Activated T-cell treated with anti-CD3 and anti-CD28 coated beads, Interleukin-2, amount 50 U/mL, for 72 hours (primary cell): ENCODE results near the gene ZNF276. TPM values are rescaled to one million over a fixed set of nuclear protein-coding genes. Genes with fewer than 3 reads are reported as not detected.

Experiments used
- ATAC-seq, 2 donors: fragments of 150-1000 bp; cut with Tn5 transposase; replicated peaks in 1 of 2; 2 replicates each; pipeline ENCODE4 v1.10.0; 2021; ENCODE audit warnings: moderate library complexity in 2 of 2, mild to moderate bottlenecking in 1 of 2
- DNase-seq, 2 donors: peaks; one replicate each; pipeline ENCODE4 v3.0.0; 2021 to 2022; ENCODE audit warnings: mixed read lengths in 1 of 2
- H3K27ac Mint-ChIP-seq: one replicate; pipeline ENCODE4 v1.8.0; 2022; ENCODE audit warnings: mild to moderate bottlenecking, moderate library complexity, mixed read lengths
- H3K27me3 Mint-ChIP-seq: one replicate; pipeline ENCODE4 v1.8.0; 2022; ENCODE audit warnings: low read depth, mixed read lengths
- H3K36me3 Mint-ChIP-seq, 2 donors: one replicate each; pipeline ENCODE4 v1.8.0; 2022; ENCODE audit warnings: mixed read lengths in 2 of 2, mild to moderate bottlenecking in 1 of 2; ENCODE audit not compliant: insufficient read depth in 2 of 2
- H3K4me1 Mint-ChIP-seq: one replicate; pipeline ENCODE4 v1.8.0; 2022; ENCODE audit warnings: low read depth, mixed read lengths
- H3K4me3 Mint-ChIP-seq, 2 donors: one replicate each; pipeline ENCODE4 v1.8.0; 2022; ENCODE audit warnings: mild to moderate bottlenecking in 2 of 2, mixed read lengths in 2 of 2, moderate library complexity in 2 of 2
- H3K9me3 Mint-ChIP-seq, 2 donors: one replicate each; pipeline ENCODE4 v1.8.0; 2022; ENCODE audit warnings: mixed read lengths in 2 of 2
- total RNA-seq, 2 donors: library from RNA; stranded (reverse); gene quantifications; one replicate each; pipeline ENCODE4 v1.2.3, GENCODE V29; 2022

ZNF276 gene
- total RNA-seq, 2 donors from 2014 or later = 27.1 to 31.1 TPM

- H3K4me1 Mint-ChIP-seq = peaks cover 37% of the 10 kb centered on the region
- H3K27me3 Mint-ChIP-seq = no peaks in the 10 kb centered on the region
- DNase-seq = no peak
- H3K36me3 Mint-ChIP-seq = peaks cover 0 to 13% of the 10 kb centered on the region in 2 donors
- no peaks in the 10 kb centered on the region for H3K9me3 Mint-ChIP-seq
- H3K27ac Mint-ChIP-seq = no peak overlapping the region
- no peak overlapping the region for H3K4me3 Mint-ChIP-seq
- ATAC-seq = no peak
Observed at GRCh38 chr16:89727406-89728120, 6.2 kb downstream of the ZNF276 start.

- H3K27me3 Mint-ChIP-seq = no peaks in the 10 kb centered on the region
- H3K4me3 Mint-ChIP-seq = no peak overlapping the region
- H3K36me3 Mint-ChIP-seq = peaks cover 2 to 10% of the 10 kb centered on the region in 2 donors
- DNase-seq (no peak), ATAC-seq (no peak)
- H3K9me3 Mint-ChIP-seq = no peaks in the 10 kb centered on the region
- H3K27ac Mint-ChIP-seq = no peak overlapping the region
- H3K4me1 Mint-ChIP-seq = peaks cover 21% of the 10 kb centered on the region
Observed at GRCh38 chr16:89729293-89729692, 8.0 kb downstream of the ZNF276 start.

- no peak for DNase-seq
- Mint-ChIP-seq H3K36me3 (peaks cover 5 to 15% of the 10 kb centered on the region in 2 donors), H3K4me1 (peaks cover 19% of the 10 kb centered on the region), H3K4me3 (no peak overlapping the region), H3K27ac (no peak overlapping the region), H3K9me3 (no peaks in the 10 kb centered on the region), H3K27me3 (no peaks in the 10 kb centered on the region)
- ATAC-seq = no peak
Observed at GRCh38 chr16:89729863-89730593, 8.7 kb downstream of the ZNF276 start.

GRCh38 chr16:89730610-89731234 is 9.4 kb downstream of the ZNF276 start:
- ATAC-seq = no peak
- H3K4me1 Mint-ChIP-seq = peaks cover 19% of the 10 kb centered on the region
- H3K36me3 Mint-ChIP-seq = peaks cover 6 to 19% of the 10 kb centered on the region in 2 donors

GRCh38 chr16:89732142-89732917 is 11.0 kb downstream of the ZNF276 start:
- Mint-ChIP-seq H3K27me3 (no peaks in the 10 kb centered on the region), H3K36me3 (peaks cover 9 to 21% of the 10 kb centered on the region in 2 donors), H3K9me3 (no peaks in the 10 kb centered on the region), H3K4me3 (no peak overlapping the region), H3K27ac (peak overlapping the region; percentile 62), H3K4me1 (peaks cover 22% of the 10 kb centered on the region)
- no peak for DNase-seq
- ATAC-seq = peak in 1 of 2 donors; percentile 16

More at GRCh38 chr16:89730610-89731234, 9.4 kb downstream of the ZNF276 start:
- Mint-ChIP-seq H3K27ac (no peak overlapping the region), H3K9me3 (no peaks in the 10 kb centered on the region), H3K27me3 (no peaks in the 10 kb centered on the region), H3K4me3 (no peak overlapping the region)
- no peak for DNase-seq

GRCh38 chr16:89732918-89733242 is 11.5 kb downstream of the ZNF276 start:
- no peak overlapping the region for H3K27ac Mint-ChIP-seq
- H3K4me3 Mint-ChIP-seq = no peak overlapping the region
- H3K27me3 Mint-ChIP-seq = no peaks in the 10 kb centered on the region
- H3K36me3 Mint-ChIP-seq = peaks cover 12 to 25% of the 10 kb centered on the region in 2 donors
- ATAC-seq (no peak), DNase-seq (no peak)
- H3K9me3 Mint-ChIP-seq = no peaks in the 10 kb centered on the region
- H3K4me1 Mint-ChIP-seq = peaks cover 26% of the 10 kb centered on the region

- Mint-ChIP-seq H3K27me3 (no peaks in the 10 kb centered on the region), H3K4me3 (no peak overlapping the region), H3K27ac (no peak overlapping the region), H3K4me1 (peaks cover 28% of the 10 kb centered on the region), H3K36me3 (peaks cover 14 to 26% of the 10 kb centered on the region in 2 donors), H3K9me3 (no peaks in the 10 kb centered on the region)
- ATAC-seq = no peak
- DNase-seq = no peak
Observed at GRCh38 chr16:89733322-89733721, 12.0 kb downstream of the ZNF276 start.

- peaks cover 28% of the 10 kb centered on the region for H3K4me1 Mint-ChIP-seq
- no peaks in the 10 kb centered on the region for H3K9me3 Mint-ChIP-seq
- H3K27me3 Mint-ChIP-seq = no peaks in the 10 kb centered on the region
- no peak overlapping the region for H3K4me3 Mint-ChIP-seq
- DNase-seq = no peak
- H3K36me3 Mint-ChIP-seq = peaks cover 14 to 30% of the 10 kb centered on the region in 2 donors
- ATAC-seq = no peak
- H3K27ac Mint-ChIP-seq = no peak overlapping the region
Observed at GRCh38 chr16:89733792-89734191, 12.5 kb downstream of the ZNF276 start.

- ATAC-seq (no peak), DNase-seq (no peak)
- no peaks in the 10 kb centered on the region for H3K27me3 Mint-ChIP-seq
- no peaks in the 10 kb centered on the region for H3K9me3 Mint-ChIP-seq
- H3K27ac Mint-ChIP-seq = peak overlapping the region; percentile 50
- H3K36me3 Mint-ChIP-seq = peaks cover 14 to 34% of the 10 kb centered on the region in 2 donors
- peaks cover 28% of the 10 kb centered on the region for H3K4me1 Mint-ChIP-seq
- H3K4me3 Mint-ChIP-seq = no peak overlapping the region
Observed at GRCh38 chr16:89736554-89736953, 15.2 kb downstream of the ZNF276 start.

- ATAC-seq = peak; percentile 47 to 52
- peaks cover 23% of the 10 kb centered on the region for H3K4me1 Mint-ChIP-seq
- H3K36me3 Mint-ChIP-seq = peaks cover 14 to 31% of the 10 kb centered on the region in 2 donors
- H3K27me3 Mint-ChIP-seq = no peaks in the 10 kb centered on the region
- no peak overlapping the region for H3K27ac Mint-ChIP-seq
- H3K9me3 Mint-ChIP-seq = no peaks in the 10 kb centered on the region
- peak in 1 of 2 donors; percentile 22 for DNase-seq
- H3K4me3 Mint-ChIP-seq = no peak overlapping the region
Observed at GRCh38 chr16:89737341-89738071, 16.2 kb downstream of the ZNF276 start.

- H3K4me3 Mint-ChIP-seq = no peak overlapping the region
- DNase-seq (no peak), ATAC-seq (peak in 1 of 2 donors; percentile 4)
- H3K27me3 Mint-ChIP-seq = no peaks in the 10 kb centered on the region
- peaks cover 14 to 28% of the 10 kb centered on the region in 2 donors for H3K36me3 Mint-ChIP-seq
- peaks cover 23% of the 10 kb centered on the region for H3K4me1 Mint-ChIP-seq
- no peak overlapping the region for H3K27ac Mint-ChIP-seq
- no peaks in the 10 kb centered on the region for H3K9me3 Mint-ChIP-seq
Observed at GRCh38 chr16:89738072-89738377, 16.7 kb downstream of the ZNF276 start.

GRCh38 chr16:89738538-89739317 is 17.4 kb downstream of the ZNF276 start:
- DNase-seq = no peak
- H3K9me3 Mint-ChIP-seq = no peaks in the 10 kb centered on the region
- H3K4me1 Mint-ChIP-seq = peaks cover 28% of the 10 kb centered on the region
- H3K4me3 Mint-ChIP-seq = no peak overlapping the region
- peaks cover 12 to 26% of the 10 kb centered on the region in 2 donors for H3K36me3 Mint-ChIP-seq
- H3K27me3 Mint-ChIP-seq = no peaks in the 10 kb centered on the region
- no peak for ATAC-seq
- no peak overlapping the region for H3K27ac Mint-ChIP-seq
